TTC549 (cell line): ENCODE measurements around the gene CYP2B6.
"Not testable (repeated sequence)": the region's sequence is repeated elsewhere in the genome, so short reads cannot be mapped to it uniquely, and the experiment has no call there.

ENCODE experiments used
- FAIRE-seq: peaks from 2 replicates; lab custom pipeline; 2012; peaks lifted over from hg19 to GRCh38; lab: Jason Lieb, UNC

Gene CYP2B6

GRCh38 chr19:40980743-40981442 lies 10.2 kb upstream of the CYP2B6 start:
- not testable (repeated sequence) for FAIRE-seq

GRCh38 chr19:40981591-40981990 lies 9.5 kb upstream of the CYP2B6 start:
- FAIRE-seq: no peak

- FAIRE-seq: no peak
These were observed 8.4 kb upstream of the CYP2B6 start for GRCh38 chr19:40982594-40983101.

- FAIRE-seq: no peak
These were observed 1.6 kb upstream of the CYP2B6 start for GRCh38 chr19:40989453-40989852.

GRCh38 chr19:40995355-40995754 lies 4.3 kb downstream of the CYP2B6 start:
- FAIRE-seq: no peak

- not testable (repeated sequence) for FAIRE-seq
These were observed 7.9 kb downstream of the CYP2B6 start for GRCh38 chr19:40999018-40999417.

- FAIRE-seq: no peak
These were observed 9.2 kb downstream of the CYP2B6 start for GRCh38 chr19:41000310-41000737.

- FAIRE-seq: no peak
These were observed 10.3 kb downstream of the CYP2B6 start for GRCh38 chr19:41001243-41001971.

- FAIRE-seq: not testable (repeated sequence)
These were observed 12.6 kb downstream of the CYP2B6 start for GRCh38 chr19:41003656-41004055.

GRCh38 chr19:41009700-41010235 lies 18.7 kb downstream of the CYP2B6 start:
- no peak for FAIRE-seq

GRCh38 chr19:41013359-41013758 lies 22.3 kb downstream of the CYP2B6 start:
- FAIRE-seq: no peak

- FAIRE-seq: no peak
These were observed 23.6 kb downstream of the CYP2B6 start for GRCh38 chr19:41014643-41015042.

- FAIRE-seq: no peak
These were observed 25.5 kb downstream of the CYP2B6 start for GRCh38 chr19:41016488-41017071.

- no peak for FAIRE-seq
These were observed 27.7 kb downstream of the CYP2B6 start for GRCh38 chr19:41018736-41019290.

GRCh38 chr19:41019346-41019745 lies 28.3 kb downstream of the CYP2B6 start:
- FAIRE-seq: no peak

- FAIRE-seq: no peak
These were observed 32.1 kb downstream of the CYP2B6 start for GRCh38 chr19:41023193-41023592.

GRCh38 chr19:41025411-41025810 lies 34.3 kb downstream of the CYP2B6 start:
- FAIRE-seq: no peak

- FAIRE-seq: no peak
These were observed 34.8 kb downstream of the CYP2B6 start for GRCh38 chr19:41025871-41026270.

GRCh38 chr19:41027273-41027967 lies 36.3 kb downstream of the CYP2B6 start:
- FAIRE-seq: no peak

GRCh38 chr19:41029524-41030432 lies 38.7 kb downstream of the CYP2B6 start:
- no peak for FAIRE-seq

- no peak for FAIRE-seq
These were observed 39.6 kb downstream of the CYP2B6 start for GRCh38 chr19:41030651-41031050.
